Sigmoid colon (tissue), 7 donors: ENCODE results near the gene KIF6. TPM values are rescaled to one million over a fixed set of nuclear protein-coding genes. Genes with fewer than 3 reads are reported as not detected.

Experiments used
- DNase-seq: peaks from one replicate; pipeline ENCODE4 v3.0.0-alpha.2; 2019
- H3K27ac ChIP-seq, 4 donors: fragments of 200-600 bp; sonication (generic); one replicate each; pipeline ENCODE4 v1.5.1; 2016 to 2019; ENCODE audit warnings: mild to moderate bottlenecking in 1 of 4
- H3K27me3 ChIP-seq, 3 donors: fragments of 200-600 bp; sonication (generic); one replicate each; pipeline ENCODE4 v1.5.1; 2019; ENCODE audit warnings: mild to moderate bottlenecking in 1 of 3
- H3K36me3 ChIP-seq, 4 donors: fragments of 200-600 bp; sonication (generic); one replicate each; pipeline ENCODE4 v1.5.1; 2016 to 2019
- H3K4me1 ChIP-seq, 4 donors: fragments of 200-600 bp; sonication (generic); one replicate each; pipeline ENCODE4 v1.5.1; 2017 to 2019
- H3K4me3 ChIP-seq, 4 donors: fragments of 200-600 bp; sonication (generic); one replicate each; pipeline ENCODE4 v1.5.1; 2017 to 2019; ENCODE audit warnings: mild to moderate bottlenecking in 2 of 4, moderate library complexity in 1 of 4
- H3K9me3 ChIP-seq, 4 donors: fragments of 200-600 bp in 3 of 4; sonication (generic) in 3 of 4; one replicate each; pipeline versions ENCODE4 v1.5.1 to v1.6.1; 2013 to 2019
- EP300 ChIP-seq, 4 donors: sonication (generic); formaldehyde crosslinking; IDR thresholded peaks; one replicate each; pipeline ENCODE4 v1.6.1; 2017; ENCODE audit warnings: antibody characterized with exemption in 4 of 4
- POLR2A ChIP-seq, 2 donors: fragments of 450-650 bp; IDR thresholded peaks; one replicate each; pipeline ENCODE4 v1.6.1; 2016; ENCODE audit warnings: antibody characterized with exemption in 2 of 2, mild to moderate bottlenecking in 2 of 2, moderate library complexity in 2 of 2
- POLR2AphosphoS5 ChIP-seq, 4 donors: sonication (generic); formaldehyde crosslinking; IDR thresholded peaks; one replicate each; pipeline ENCODE4 v1.6.1; 2017; ENCODE audit warnings: antibody characterized with exemption in 4 of 4
- WGBS, 2 donors: extraction: QIAGEN DNeasy Blood & Tissue Kit; methylation state at CpG; one replicate each; pipeline ENCODE4 v1.1.7; 2013; 5-methylcytosine and 5-hydroxymethylcytosine counted together
- intact Hi-C: fragments of 100-400 bp; cut with DNase I; formaldehyde crosslinking; loops from one replicate; pipeline ENCODE4 v1.15.1; 2023
- polyA plus RNA-seq, 3 donors: library from polyadenylated mRNA; stranded (reverse); fragments of 200-250 nt; gene quantifications; one replicate each; pipeline ENCODE4 v1.2.3, GENCODE V29; 2013
- total RNA-seq, 4 donors: library from RNA; depleted of rRNA; stranded (reverse); fragments of >200 nt; gene quantifications; one replicate each; pipeline ENCODE4 v1.1.0, GENCODE V29; 2016
- TF ChIP-seq, protein P1 (sequence below), 4 experiments: fragments of 450-650 bp in 3 of 4; fragments of 200-600 bp in 1 of 4; IDR thresholded peaks; one replicate each; pipeline ENCODE4 v1.5.1; 2016 to 2019; ENCODE audit warnings: antibody characterized with exemption in 4 of 4, mild to moderate bottlenecking in 3 of 4, moderate library complexity in 2 of 4
- donor health status: healthy with polysubstance abuse.
- donor health status: Bipolar disorder and iron deficiency.
- donor health status: healthy.

Gene KIF6
- total and polyA plus RNA-seq, 7 donors = under 0.01 to 0.99 (median 0.36) TPM; not detected in 2

DNA sequence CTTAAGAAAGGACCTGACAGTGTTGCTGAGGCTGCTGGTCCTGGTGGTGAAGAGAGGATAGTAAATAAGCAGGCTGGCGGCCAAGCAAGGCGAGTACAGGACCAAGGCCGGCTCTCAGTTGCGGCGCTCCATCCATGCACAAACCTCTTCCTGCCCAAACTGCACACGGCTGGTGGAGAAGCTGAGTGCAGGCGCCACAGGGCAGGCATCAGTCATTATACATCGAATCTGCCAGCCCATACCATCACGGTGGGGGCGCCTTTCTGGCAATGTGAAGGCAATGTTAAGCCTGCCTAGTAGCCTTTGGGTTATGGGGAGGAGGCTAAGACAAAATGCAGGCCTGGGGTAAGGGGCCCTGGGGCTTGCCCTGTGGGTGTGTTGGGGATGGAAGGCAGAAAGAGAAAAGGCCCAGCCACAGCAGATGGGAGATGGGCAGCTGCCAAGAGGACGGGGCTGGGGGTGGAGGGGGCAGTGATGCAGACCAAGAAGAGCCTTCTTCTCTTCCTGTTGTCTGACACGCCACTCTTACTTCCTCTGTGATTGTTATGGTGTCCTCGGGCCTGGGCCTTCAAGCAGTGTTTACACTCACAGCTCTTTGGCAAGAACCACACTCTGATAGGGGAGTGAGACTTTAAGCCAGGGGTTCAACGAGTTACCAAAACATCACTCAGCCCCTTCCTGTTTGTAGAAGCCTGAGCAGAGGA is 382.4 kb downstream of the KIF6 start:
- TF ChIP-seq POLR2A (IDR thresholded peaks at IDR 0.05) (no peak), POLR2AphosphoS5 (IDR thresholded peaks at IDR 0.05) (no peak), EP300 (IDR thresholded peaks at IDR 0.05) (no peak)
- TF ChIP-seq, protein P1, sequence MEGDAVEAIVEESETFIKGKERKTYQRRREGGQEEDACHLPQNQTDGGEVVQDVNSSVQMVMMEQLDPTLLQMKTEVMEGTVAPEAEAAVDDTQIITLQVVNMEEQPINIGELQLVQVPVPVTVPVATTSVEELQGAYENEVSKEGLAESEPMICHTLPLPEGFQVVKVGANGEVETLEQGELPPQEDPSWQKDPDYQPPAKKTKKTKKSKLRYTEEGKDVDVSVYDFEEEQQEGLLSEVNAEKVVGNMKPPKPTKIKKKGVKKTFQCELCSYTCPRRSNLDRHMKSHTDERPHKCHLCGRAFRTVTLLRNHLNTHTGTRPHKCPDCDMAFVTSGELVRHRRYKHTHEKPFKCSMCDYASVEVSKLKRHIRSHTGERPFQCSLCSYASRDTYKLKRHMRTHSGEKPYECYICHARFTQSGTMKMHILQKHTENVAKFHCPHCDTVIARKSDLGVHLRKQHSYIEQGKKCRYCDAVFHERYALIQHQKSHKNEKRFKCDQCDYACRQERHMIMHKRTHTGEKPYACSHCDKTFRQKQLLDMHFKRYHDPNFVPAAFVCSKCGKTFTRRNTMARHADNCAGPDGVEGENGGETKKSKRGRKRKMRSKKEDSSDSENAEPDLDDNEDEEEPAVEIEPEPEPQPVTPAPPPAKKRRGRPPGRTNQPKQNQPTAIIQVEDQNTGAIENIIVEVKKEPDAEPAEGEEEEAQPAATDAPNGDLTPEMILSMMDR (IDR thresholded peaks at IDR 0.05) = no peak
- peaks cover 0 to 17% (median 0%) of the 10 kb centered on the region in 3 donors for H3K27me3 ChIP-seq
- H3K36me3 ChIP-seq = no peaks in the 10 kb centered on the region
- H3K4me1 ChIP-seq = no peaks in the 10 kb centered on the region
- no peaks in the 10 kb centered on the region for H3K9me3 ChIP-seq
- DNase-seq = no peak
- no peak overlapping the region for H3K4me3 ChIP-seq
- 51 to 72% methylated on average over 14 of the region's 14 CpGs for WGBS, 2 donors
- intact Hi-C loops = no loop called here
- no peak overlapping the region for H3K27ac ChIP-seq

DNA sequence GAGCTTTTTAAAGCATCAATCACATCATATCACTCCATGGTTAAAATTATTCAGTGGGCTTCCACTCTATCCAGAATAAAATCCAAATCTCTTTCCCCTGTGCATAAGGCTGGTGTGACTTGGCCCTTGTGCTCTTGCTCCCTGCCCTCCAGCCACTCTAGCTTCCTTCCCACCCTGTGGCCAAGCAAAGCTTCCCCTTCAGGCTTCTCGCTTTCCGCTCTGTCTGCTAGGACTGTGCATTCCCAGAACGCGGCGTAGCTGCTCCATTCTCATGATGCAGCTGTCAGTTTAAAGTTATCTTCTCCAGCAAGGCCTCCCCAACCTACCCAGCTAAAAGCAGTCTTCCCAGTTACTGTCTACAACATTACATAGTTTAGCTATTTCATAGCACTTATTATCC is 383.3 kb downstream of the KIF6 start:
- Histone ChIP-seq H3K36me3 (no peaks in the 10 kb centered on the region), H3K27ac (no peak overlapping the region), H3K4me1 (no peaks in the 10 kb centered on the region), H3K9me3 (no peaks in the 10 kb centered on the region), H3K4me3 (no peak overlapping the region), H3K27me3 (peaks cover 0 to 19% (median 0%) of the 10 kb centered on the region in 3 donors)
- WGBS, 2 donors = 70 to 92% methylated on average over 5 of the region's 5 CpGs
- no peak for DNase-seq
- TF ChIP-seq EP300 (IDR thresholded peaks at IDR 0.05) (no peak), POLR2AphosphoS5 (IDR thresholded peaks at IDR 0.05) (no peak), POLR2A (IDR thresholded peaks at IDR 0.05) (no peak)
- TF ChIP-seq, protein P1 (IDR thresholded peaks at IDR 0.05) = no peak
- intact Hi-C loops = no loop called here

DNA sequence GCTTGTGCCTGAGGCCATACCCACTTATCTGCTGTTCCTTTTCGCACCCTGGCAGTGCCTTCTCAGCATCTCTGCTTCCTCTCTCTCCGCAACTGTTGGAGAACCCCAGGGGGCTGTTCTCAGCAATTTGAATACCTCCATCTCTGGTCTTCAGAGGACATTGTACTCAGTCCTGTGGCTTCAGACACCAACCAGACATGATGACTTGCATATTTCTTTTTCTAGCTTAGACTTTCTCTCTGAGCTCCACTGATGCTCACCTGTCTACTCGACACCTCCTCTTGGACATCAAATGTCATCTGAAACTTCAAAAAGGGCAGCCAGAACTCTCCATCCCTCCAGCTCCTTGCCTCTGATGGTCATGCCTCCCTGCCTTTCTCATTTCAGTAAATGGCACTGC is 383.9 kb downstream of the KIF6 start:
- H3K4me1 ChIP-seq = no peaks in the 10 kb centered on the region
- TF ChIP-seq EP300 (IDR thresholded peaks at IDR 0.05) (no peak), POLR2A (IDR thresholded peaks at IDR 0.05) (no peak), POLR2AphosphoS5 (IDR thresholded peaks at IDR 0.05) (no peak)
- TF ChIP-seq, protein P1 (IDR thresholded peaks at IDR 0.05) = no peak
- no peaks in the 10 kb centered on the region for H3K9me3 ChIP-seq
- no peaks in the 10 kb centered on the region for H3K36me3 ChIP-seq
- DNase-seq = no peak
- 73 to 82% methylated on average over 3 of the region's 3 CpGs for WGBS, 2 donors
- peaks cover 0 to 19% (median 0%) of the 10 kb centered on the region in 3 donors for H3K27me3 ChIP-seq
- intact Hi-C loops = no loop called here
- H3K27ac ChIP-seq = no peak overlapping the region
- H3K4me3 ChIP-seq = no peak overlapping the region

DNA sequence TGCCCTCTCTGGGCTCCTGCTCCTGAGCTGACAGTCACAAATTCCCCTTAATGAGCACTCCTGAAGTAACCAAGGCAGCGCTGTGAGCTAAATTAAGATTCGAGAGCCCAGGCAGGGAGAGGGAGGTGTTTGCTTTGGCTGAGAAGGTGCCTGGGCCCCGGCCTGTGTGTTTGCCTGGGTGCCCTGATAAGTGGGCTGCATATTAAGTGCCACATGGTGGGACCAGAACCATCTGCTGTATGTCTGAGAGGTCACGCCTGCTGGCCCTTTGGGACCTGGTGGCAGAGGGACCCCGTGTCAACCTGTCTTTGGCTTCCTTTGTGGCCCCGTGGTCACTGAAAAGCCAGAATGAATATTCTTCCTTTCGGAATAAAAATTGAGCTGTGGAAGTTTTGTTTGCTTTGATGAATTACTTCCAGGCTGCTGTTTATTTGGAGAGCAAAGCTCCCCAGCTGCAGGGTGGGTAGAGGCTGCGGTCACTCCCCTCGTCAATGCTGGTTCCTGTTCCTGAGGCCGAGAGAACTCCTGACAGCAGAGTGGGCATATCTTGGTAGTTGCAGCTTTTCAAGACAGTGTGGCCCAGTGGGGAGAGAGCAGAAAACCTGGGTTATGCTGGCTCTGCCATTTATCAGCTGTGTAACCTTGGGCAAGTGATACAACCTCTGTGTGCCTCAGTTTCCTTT is 385.2 kb downstream of the KIF6 start:
- Histone ChIP-seq H3K4me3 (no peak overlapping the region), H3K36me3 (no peaks in the 10 kb centered on the region), H3K27ac (no peak overlapping the region), H3K27me3 (peaks cover 0 to 19% (median 0%) of the 10 kb centered on the region in 3 donors), H3K4me1 (no peaks in the 10 kb centered on the region), H3K9me3 (no peaks in the 10 kb centered on the region)
- TF ChIP-seq EP300 (IDR thresholded peaks at IDR 0.05) (no peak), POLR2A (IDR thresholded peaks at IDR 0.05) (no peak), POLR2AphosphoS5 (IDR thresholded peaks at IDR 0.05) (no peak)
- TF ChIP-seq, protein P1 (IDR thresholded peaks at IDR 0.05) = no peak
- intact Hi-C loops = no loop called here
- no peak for DNase-seq
- WGBS, 2 donors = 34 to 45% methylated on average over 10 of the region's 10 CpGs
